Activated CD4-positive, alpha-beta memory T cell treated with anti-CD3 and anti-CD28 coated beads, Interleukin-2, amount 10 ng/mL, durations not matched to agents 7 days and 5 days (primary cell): ENCODE results near the gene LCNL1. TPM values are rescaled to one million over a fixed set of nuclear protein-coding genes. Genes with fewer than 3 reads are reported as not detected.
"Not testable (repeated sequence)": the region's sequence is repeated elsewhere in the genome, so short reads cannot be mapped to it uniquely, and the experiment has no call there.

Source experiments
- CTCF ChIA-PET: fragments of 350-600 bp; sonication (Branson Sonifier 250); formaldehyde crosslinking; loops from one replicate; lab custom pipeline; 2021; ENCODE audit warnings: antibody characterized with exemption, inconsistent platforms; lab: Charles Lee
- POLR2A ChIA-PET: fragments of 350-600 bp; sonication (Branson Sonifier 250); formaldehyde crosslinking; loops from one replicate; lab custom pipeline; 2021; ENCODE audit warnings: antibody characterized with exemption; lab: Charles Lee
- DNase-seq: peaks from one replicate; pipeline ENCODE4 v3.0.0-alpha.2; 2020
- H3K27ac Mint-ChIP-seq: one replicate; pipeline ENCODE4 v1.8.0; 2021; ENCODE audit warnings: mild to moderate bottlenecking, mixed read lengths
- H3K27me3 Mint-ChIP-seq: one replicate; pipeline ENCODE4 v1.8.0; 2021; ENCODE audit warnings: mixed read lengths
- H3K36me3 Mint-ChIP-seq: one replicate; pipeline ENCODE4 v1.8.0; 2021; ENCODE audit warnings: low read depth, mixed read lengths
- H3K4me1 Mint-ChIP-seq: one replicate; pipeline ENCODE4 v1.8.0; 2021; ENCODE audit warnings: mixed read lengths
- H3K4me3 Mint-ChIP-seq: one replicate; pipeline ENCODE4 v1.8.0; 2021; ENCODE audit warnings: mild to moderate bottlenecking, mixed read lengths
- H3K9me3 Mint-ChIP-seq: one replicate; pipeline ENCODE4 v1.8.0; 2021; ENCODE audit warnings: mixed read lengths
- total RNA-seq, 2 experiments: library from RNA; stranded (reverse); gene quantifications; one replicate each; pipeline ENCODE4 v1.2.3, GENCODE V29; 2021

LCNL1 gene
- total RNA-seq, 2 experiments from 2014 or later = 0.98 to 1.0 TPM

- Mint-ChIP-seq H3K36me3 (peaks cover 5% of the 10 kb centered on the region), H3K4me1 (peaks cover 64% of the 10 kb centered on the region), H3K4me3 (peak within 1 kb of the TSS; percentile 76), H3K9me3 (no peaks in the 10 kb centered on the region), H3K27me3 (no peaks in the 10 kb centered on the region), H3K27ac (peak within 1 kb of the TSS; percentile 91)
- DNase-seq = no peak
- POLR2A ChIA-PET = interaction anchor here (0.7 to 1.9 kb wide), 4 partner anchors 36 to 225 kb away, joined by 3 to 6 read pairs (median 3); partner anchors contain the start of genes CLIC3, RABL6 and TUBB4B
- CTCF ChIA-PET = interaction anchor here (0.5 to 9.9 kb wide), 6 partner anchors 36 to 305 kb away, joined by 3 to 149 read pairs (median 5); partner anchors contain the start of genes AJM1, C8G, FBXW5 and SAPCD2
Observed at GRCh38 chr9:137031904-137032640, 49.3 kb downstream of the LCNL1 start, which contains the start of gene FUT7. FUT7 (minus strand) TSS chr9:137032088; CDS start chr9:137031991, 97 bp downstream.

DNA sequence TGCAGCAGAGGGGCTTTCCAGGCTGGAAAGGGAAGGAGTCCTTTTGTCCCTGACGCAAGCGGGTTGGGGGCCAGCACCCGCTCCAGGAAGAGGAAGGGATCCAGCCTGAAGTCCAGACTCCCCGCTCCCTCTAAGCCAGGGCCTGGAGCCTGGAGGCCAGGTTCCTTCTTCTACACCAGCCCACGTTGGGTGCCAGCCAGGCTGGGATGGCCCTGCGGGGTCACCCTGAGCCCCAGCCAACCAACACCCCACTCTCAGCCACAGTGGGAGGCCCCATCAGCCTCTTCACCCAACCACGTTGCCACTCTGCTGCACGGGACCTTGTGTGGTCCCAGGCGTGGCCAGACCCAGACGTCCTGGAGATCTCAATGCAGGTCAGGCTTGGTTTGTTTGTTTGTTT is 50.1 kb downstream of the LCNL1 start:
- H3K27me3 Mint-ChIP-seq = no peaks in the 10 kb centered on the region
- peak overlapping the region; percentile 85 for H3K27ac Mint-ChIP-seq
- H3K9me3 Mint-ChIP-seq = no peaks in the 10 kb centered on the region
- H3K4me3 Mint-ChIP-seq = peak overlapping the region; percentile 58
- DNase-seq = no peak
- H3K36me3 Mint-ChIP-seq = peaks cover 8% of the 10 kb centered on the region
- CTCF ChIA-PET = interaction anchor here (1.5 to 9.9 kb wide), 5 partner anchors 14 to 306 kb away, joined by 4 to 149 read pairs (median 46); partner anchors contain the start of genes AJM1, C8G, FBXW5 and NPDC1
- POLR2A ChIA-PET = interaction anchor here (1.0 kb wide), 1 partner anchor 58 kb away, joined by 3 read pairs; no protein-coding TSS in a partner anchor
- H3K4me1 Mint-ChIP-seq = peaks cover 61% of the 10 kb centered on the region

DNA sequence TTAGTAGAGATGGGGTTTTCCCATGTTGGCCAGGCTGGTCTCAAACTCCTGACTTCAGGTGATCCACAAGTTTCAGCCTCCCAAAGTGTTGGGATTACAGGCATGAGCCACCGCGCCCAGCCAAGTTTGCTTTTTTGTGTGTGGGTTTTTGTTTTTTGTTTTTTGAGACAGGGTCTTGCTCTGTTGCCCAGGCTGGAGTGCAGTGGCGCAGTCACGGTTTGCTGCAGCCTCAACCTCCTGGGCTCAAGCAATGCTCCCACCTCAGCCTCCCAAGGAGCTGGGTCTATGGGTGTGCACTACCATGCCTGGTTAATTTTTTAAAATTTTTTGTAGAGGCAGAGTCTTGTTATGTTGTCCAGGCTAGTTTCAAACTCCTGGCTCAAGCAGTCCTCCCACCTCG is 50.7 kb downstream of the LCNL1 start:
- not testable (repeated sequence) for H3K9me3 Mint-ChIP-seq, DNase-seq, H3K27me3 Mint-ChIP-seq, H3K36me3 Mint-ChIP-seq
- peaks cover 61% of the 10 kb centered on the region for H3K4me1 Mint-ChIP-seq
- POLR2A ChIA-PET = interaction anchor here (1.3 to 2.6 kb wide), 3 partner anchors 11 to 226 kb away, joined by 3 to 12 read pairs (median 11); partner anchors contain the start of genes RABL6 and TUBB4B
- peak overlapping the region; percentile 78 for H3K27ac Mint-ChIP-seq
- H3K4me3 Mint-ChIP-seq = peak overlapping the region; percentile 58
- CTCF ChIA-PET = interaction anchor here (2.0 to 9.9 kb wide), 6 partner anchors 13 to 243 kb away, joined by 6 to 149 read pairs (median 23); partner anchors contain the start of genes AJM1, C8G, FBXW5 and NPDC1

GRCh38 chr9:137034039-137034708 is 51.4 kb downstream of the LCNL1 start:
- H3K4me1 Mint-ChIP-seq = peaks cover 57% of the 10 kb centered on the region
- H3K9me3 Mint-ChIP-seq = no peaks in the 10 kb centered on the region
- H3K4me3 Mint-ChIP-seq = peak overlapping the region; percentile 64
- H3K27ac Mint-ChIP-seq = peak overlapping the region; percentile 98
- ChIA-PET CTCF (interaction anchor here (0.6 to 9.9 kb wide), 42 partner anchors 9 to 307 kb away, joined by 3 to 149 read pairs (median 8); partner anchors contain the start of genes AJM1, C8G, CLIC3 and FBXW5), POLR2A (interaction anchor here (0.7 to 2.9 kb wide), 24 partner anchors 9 to 247 kb away, joined by 3 to 13 read pairs (median 5); partner anchors contain the start of genes AJM1, CLIC3, FBXW5 and NPDC1)
- H3K36me3 Mint-ChIP-seq = peaks cover 8% of the 10 kb centered on the region
- H3K27me3 Mint-ChIP-seq = no peaks in the 10 kb centered on the region
- no peak for DNase-seq

DNA sequence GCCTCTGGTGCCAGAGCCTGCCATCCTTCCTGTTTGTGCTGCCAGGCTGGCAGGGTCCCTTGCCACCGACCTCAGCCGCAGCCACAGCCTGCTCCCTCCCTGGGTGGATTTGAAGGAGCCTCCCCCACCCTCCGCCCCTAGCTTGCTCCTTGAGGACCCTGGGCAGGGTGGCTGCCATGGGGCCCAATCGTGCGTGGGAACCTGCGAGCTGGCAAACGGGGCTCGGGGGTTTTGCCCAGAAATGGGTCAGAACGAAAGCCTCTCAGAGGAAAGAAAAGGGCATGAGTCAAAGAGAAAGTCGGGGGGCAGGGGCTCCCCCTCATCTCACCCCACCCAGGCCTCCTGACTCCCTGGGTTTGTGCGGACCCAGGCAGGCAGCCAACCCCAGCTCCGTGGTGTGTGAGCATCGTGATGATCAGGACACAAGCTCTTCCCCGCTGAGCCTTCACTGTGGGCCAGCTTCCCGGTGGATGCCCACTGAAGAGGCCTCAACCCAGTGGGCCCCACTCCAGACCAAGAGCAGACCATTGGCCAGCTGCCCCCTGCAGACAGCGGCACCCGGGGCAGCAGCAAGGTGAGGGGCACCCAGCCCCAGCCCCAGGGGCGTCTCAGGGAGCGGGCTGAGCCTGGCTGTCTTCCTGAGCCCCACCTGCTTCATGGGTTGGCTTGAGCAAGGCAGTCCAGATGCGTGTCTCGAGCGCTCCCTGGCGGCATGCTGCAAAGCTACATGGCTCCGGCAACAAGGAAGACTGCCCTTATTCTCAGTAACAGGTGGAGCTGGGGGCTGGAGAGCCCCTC is 52.1 kb downstream of the LCNL1 start:
- peak overlapping the region; percentile 98 for H3K27ac Mint-ChIP-seq

More for the DNA sequence above, 52.1 kb downstream of the LCNL1 start:
- no peaks in the 10 kb centered on the region for H3K9me3 Mint-ChIP-seq
- peaks cover 8% of the 10 kb centered on the region for H3K36me3 Mint-ChIP-seq
- peak; percentile 90 for DNase-seq
- ChIA-PET CTCF (interaction anchor here (0.6 to 9.9 kb wide), 56 partner anchors 9 to 308 kb away, joined by 3 to 149 read pairs (median 5); partner anchors contain the start of genes AJM1, C8G, CLIC3 and FBXW5), POLR2A (interaction anchor here (0.7 to 2.9 kb wide), 31 partner anchors 9 to 308 kb away, joined by 3 to 13 read pairs (median 5); partner anchors contain the start of genes AJM1, CLIC3, FBXW5 and NPDC1)
- no peaks in the 10 kb centered on the region for H3K27me3 Mint-ChIP-seq
- peaks cover 50% of the 10 kb centered on the region for H3K4me1 Mint-ChIP-seq
- H3K4me3 Mint-ChIP-seq = peak overlapping the region; percentile 64

Other genes starting within 250 kb of the LCNL1 start
- not detected for gene LCN10, start 240.1 kb upstream of the LCNL1 start, total RNA-seq
- gene LCN6, start 234.5 kb upstream of the LCNL1 start, total RNA-seq = under 1 TPM in 1 of 2 experiments, not detected in 1; 0.40 TPM
- gene LCN8, start 224.8 kb upstream of the LCNL1 start, total RNA-seq = not detected
- not detected for gene LCN15, start 218.5 kb upstream of the LCNL1 start, total RNA-seq
- gene TMEM141, start 191.6 kb upstream of the LCNL1 start, total RNA-seq = 10 to 100 TPM; 39.6 to 42.9 TPM
- 1 to 10 TPM in 1 of 2 experiments, under 1 TPM in 1; 0.96 to 1.4 TPM for gene CCDC183, start 186.7 kb upstream of the LCNL1 start, total RNA-seq
- 10 to 100 TPM; 96.0 to 96.2 TPM for gene RABL6, start 175.0 kb upstream of the LCNL1 start, total RNA-seq
- gene AJM1, start 140.5 kb upstream of the LCNL1 start, total RNA-seq = 1 to 10 TPM; 8.7 TPM
- 10 to 100 TPM; 82.3 to 85.4 TPM for gene PHPT1, start 133.6 kb upstream of the LCNL1 start, total RNA-seq
- gene MAMDC4, start 130.6 kb upstream of the LCNL1 start, total RNA-seq = 10 to 100 TPM; 12.5 to 13.6 TPM
- gene EDF1, start 116.7 kb upstream of the LCNL1 start, total RNA-seq = 100 to 1,000 TPM; 301 to 316 TPM
- 10 to 100 TPM; 43.6 to 45.7 TPM for gene TRAF2, start 96.5 kb upstream of the LCNL1 start, total RNA-seq
- 100 to 1,000 TPM; 118 to 119 TPM for gene FBXW5, start 38.3 kb upstream of the LCNL1 start, total RNA-seq
- gene C8G, start 37.8 kb upstream of the LCNL1 start, total RNA-seq = 1 to 10 TPM; 1.5 to 3.2 TPM
- 1 to 10 TPM; 2.5 to 2.9 TPM for gene LCN12, start 30.7 kb upstream of the LCNL1 start, total RNA-seq
- gene PTGDS, start 5.5 kb upstream of the LCNL1 start, total RNA-seq = 10 to 100 TPM; 44.2 to 45.4 TPM
- gene PAXX, start 9.4 kb downstream of the LCNL1 start, total RNA-seq = 10 to 100 TPM; 64.4 to 68.5 TPM
- 1 to 10 TPM; 3.7 to 4.9 TPM for gene CLIC3, start 13.6 kb downstream of the LCNL1 start, total RNA-seq
- gene ABCA2, start 45.2 kb downstream of the LCNL1 start, total RNA-seq = 10 to 100 TPM; 55.5 to 65.9 TPM
- gene FUT7, start 49.1 kb downstream of the LCNL1 start, total RNA-seq = 10 to 100 TPM in 1 of 2 experiments, 1 to 10 TPM in 1; 9.9 to 10.4 TPM
- gene NPDC1, start 63.2 kb downstream of the LCNL1 start, total RNA-seq = 10 to 100 TPM; 82.8 to 89.2 TPM
- under 1 TPM; 0.15 to 0.40 TPM for gene ENTPD2, start 71.1 kb downstream of the LCNL1 start, total RNA-seq
- gene SAPCD2, start 87.6 kb downstream of the LCNL1 start, total RNA-seq = 10 to 100 TPM; 26.8 to 27.0 TPM
- 10 to 100 TPM; 20.2 to 21.9 TPM for gene UAP1L1, start 94.5 kb downstream of the LCNL1 start, total RNA-seq
- 10 to 100 TPM; 51.4 to 51.9 TPM for gene MAN1B1, start 104.0 kb downstream of the LCNL1 start, total RNA-seq
- 100 to 1,000 TPM; 253 to 257 TPM for gene DPP7, start 131.7 kb downstream of the LCNL1 start, total RNA-seq
- gene GRIN1, start 156.2 kb downstream of the LCNL1 start, total RNA-seq = under 1 TPM; 0.40 to 0.43 TPM
- gene LRRC26, start 187.1 kb downstream of the LCNL1 start, total RNA-seq = not detected
- gene TMEM210, start 189.1 kb downstream of the LCNL1 start, total RNA-seq = not detected
- gene ANAPC2, start 205.6 kb downstream of the LCNL1 start, total RNA-seq = 10 to 100 TPM; 53.3 to 57.8 TPM
- gene SSNA1, start 205.7 kb downstream of the LCNL1 start, total RNA-seq = 10 to 100 TPM; 70.0 to 76.3 TPM
- gene TPRN, start 217.7 kb downstream of the LCNL1 start, total RNA-seq = 1 to 10 TPM; 8.5 to 9.4 TPM
- 10 to 100 TPM; 28.9 to 29.2 TPM for gene TMEM203, start 222.7 kb downstream of the LCNL1 start, total RNA-seq
- 10 to 100 TPM; 27.7 to 30.0 TPM for gene NDOR1, start 222.7 kb downstream of the LCNL1 start, total RNA-seq
- 1 to 10 TPM; 2.2 to 2.5 TPM for gene RNF208, start 239.2 kb downstream of the LCNL1 start, total RNA-seq
- gene CYSRT1, start 242.2 kb downstream of the LCNL1 start, total RNA-seq = under 1 TPM; 0.86 to 0.93 TPM
- under 1 TPM in 1 of 2 experiments, not detected in 1; 0.20 TPM for gene RNF224, start 244.5 kb downstream of the LCNL1 start, total RNA-seq
- not detected for gene SLC34A3, start 247.9 kb downstream of the LCNL1 start, total RNA-seq